Nephron progenitor cell (in vitro differentiated cells): Measurements from ENCODE around the gene BTBD9.
A peak's percentile ranks its signal among the peaks of the same experiment; 100 is the strongest.
"Not testable (repeated sequence)": the region's sequence is repeated elsewhere in the genome, so short reads cannot be mapped to it uniquely, and the experiment has no call there.

Experiments used
- DNase-seq: peaks from one replicate; pipeline ENCODE4 v3.0.0; 2021
- H3K27ac Mint-ChIP-seq: 2 replicates; pipeline ENCODE4 v1.8.0; 2021; ENCODE audit warnings: mild to moderate bottlenecking, moderate library complexity, mixed read lengths
- H3K27me3 Mint-ChIP-seq: 2 replicates; pipeline ENCODE4 v1.8.0; 2021; ENCODE audit warnings: mild to moderate bottlenecking, low read depth, mixed read lengths; ENCODE audit not compliant: poor library complexity
- H3K36me3 Mint-ChIP-seq: 2 replicates; pipeline ENCODE4 v1.8.0; 2021; ENCODE audit warnings: low read depth, mixed read lengths
- H3K4me1 Mint-ChIP-seq: 2 replicates; pipeline ENCODE4 v1.8.0; 2021; ENCODE audit warnings: mixed read lengths
- H3K4me3 Mint-ChIP-seq: 2 replicates; pipeline ENCODE4 v1.8.0; 2021; ENCODE audit warnings: mild to moderate bottlenecking, moderate library complexity, mixed read lengths
- H3K9me3 Mint-ChIP-seq: 2 replicates; pipeline ENCODE4 v1.8.0; 2021; ENCODE audit warnings: mild to moderate bottlenecking, moderate library complexity, mixed read lengths
- TF ChIP-seq, protein P1 (sequence below): fragments of 200-600 bp; sonication (generic); IDR thresholded peaks from 2 replicates; pipeline ENCODE4 v1.5.0; 2021; ENCODE audit warnings: antibody characterized with exemption

BTBD9 gene

DNA sequence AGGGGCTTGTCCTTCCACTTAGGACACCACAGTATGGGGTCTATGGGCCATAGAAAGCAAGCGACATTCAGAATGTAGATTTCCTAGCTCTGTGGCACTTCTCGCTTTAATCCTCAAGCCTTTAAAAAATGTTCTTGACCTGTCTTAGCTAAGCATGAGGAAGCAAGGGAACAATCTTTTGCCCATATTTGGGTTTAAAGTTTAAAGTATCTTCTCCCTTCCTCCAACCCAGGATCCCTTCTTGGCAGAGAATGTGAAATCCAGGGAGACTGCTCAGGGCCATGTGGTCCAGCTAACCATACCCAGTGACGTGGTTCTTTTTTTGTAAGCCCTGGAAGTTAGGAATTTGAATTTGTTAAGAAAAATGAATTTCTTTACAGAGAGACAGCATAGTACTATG, 289.9 kb downstream of the BTBD9 start:
- Mint-ChIP-seq H3K27me3 (peaks cover 5% of the 10 kb centered on the region), H3K36me3 (no peaks in the 10 kb centered on the region), H3K27ac (peak overlapping the region; percentile 20), H3K9me3 (no peaks in the 10 kb centered on the region), H3K4me1 (peaks cover 9% of the 10 kb centered on the region), H3K4me3 (no peak overlapping the region)
- no peak for DNase-seq
- TF ChIP-seq, protein P1, sequence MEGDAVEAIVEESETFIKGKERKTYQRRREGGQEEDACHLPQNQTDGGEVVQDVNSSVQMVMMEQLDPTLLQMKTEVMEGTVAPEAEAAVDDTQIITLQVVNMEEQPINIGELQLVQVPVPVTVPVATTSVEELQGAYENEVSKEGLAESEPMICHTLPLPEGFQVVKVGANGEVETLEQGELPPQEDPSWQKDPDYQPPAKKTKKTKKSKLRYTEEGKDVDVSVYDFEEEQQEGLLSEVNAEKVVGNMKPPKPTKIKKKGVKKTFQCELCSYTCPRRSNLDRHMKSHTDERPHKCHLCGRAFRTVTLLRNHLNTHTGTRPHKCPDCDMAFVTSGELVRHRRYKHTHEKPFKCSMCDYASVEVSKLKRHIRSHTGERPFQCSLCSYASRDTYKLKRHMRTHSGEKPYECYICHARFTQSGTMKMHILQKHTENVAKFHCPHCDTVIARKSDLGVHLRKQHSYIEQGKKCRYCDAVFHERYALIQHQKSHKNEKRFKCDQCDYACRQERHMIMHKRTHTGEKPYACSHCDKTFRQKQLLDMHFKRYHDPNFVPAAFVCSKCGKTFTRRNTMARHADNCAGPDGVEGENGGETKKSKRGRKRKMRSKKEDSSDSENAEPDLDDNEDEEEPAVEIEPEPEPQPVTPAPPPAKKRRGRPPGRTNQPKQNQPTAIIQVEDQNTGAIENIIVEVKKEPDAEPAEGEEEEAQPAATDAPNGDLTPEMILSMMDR, result no peak

DNA sequence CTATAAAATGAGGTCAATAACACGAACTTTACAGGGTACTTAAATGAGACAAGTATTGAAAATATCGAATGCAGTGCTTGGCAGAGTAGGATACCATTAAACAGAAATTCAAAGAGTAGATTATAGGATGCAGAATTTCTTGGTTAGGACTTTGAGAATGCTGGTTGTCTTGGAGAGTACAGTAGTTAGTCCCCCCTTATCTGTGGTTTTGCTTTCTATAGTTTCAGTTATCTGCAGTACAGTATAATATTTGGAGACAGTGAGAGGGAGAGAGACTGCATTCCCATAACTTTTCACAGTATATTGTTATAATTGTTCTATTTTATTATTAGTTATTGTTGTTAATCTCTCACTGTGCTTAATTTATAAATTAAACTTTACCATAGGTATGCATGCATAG, 290.5 kb downstream of the BTBD9 start:
- H3K4me3 Mint-ChIP-seq, result no peak overlapping the region
- H3K27me3 Mint-ChIP-seq, result peaks cover 5% of the 10 kb centered on the region

DNA sequence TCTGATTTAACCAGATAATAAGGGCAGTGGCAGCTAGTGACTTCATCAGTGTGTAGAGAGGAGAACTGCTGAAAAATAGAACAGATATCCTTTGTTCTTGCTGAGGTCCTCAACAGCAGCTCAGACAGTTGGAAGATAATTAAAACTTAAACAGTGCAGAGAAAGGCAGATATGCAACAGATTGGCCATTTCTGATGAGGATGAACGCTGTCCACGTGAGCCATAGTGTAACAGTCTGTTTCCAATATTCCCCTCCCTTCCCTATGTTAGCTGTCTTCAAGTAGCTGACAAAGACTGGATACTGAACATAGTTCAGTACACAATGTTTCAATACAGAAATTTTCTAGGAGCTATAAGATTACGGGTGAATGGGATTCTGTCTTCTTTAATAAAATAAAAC, 291.4 kb downstream of the BTBD9 start:
- peaks cover 5% of the 10 kb centered on the region for H3K27me3 Mint-ChIP-seq
- no peak overlapping the region for H3K27ac Mint-ChIP-seq
- H3K4me1 Mint-ChIP-seq, result peaks cover 9% of the 10 kb centered on the region
- no peaks in the 10 kb centered on the region for H3K9me3 Mint-ChIP-seq
- H3K36me3 Mint-ChIP-seq, result no peaks in the 10 kb centered on the region
- no peak overlapping the region for H3K4me3 Mint-ChIP-seq
- TF ChIP-seq, protein P1, result no peak
- no peak for DNase-seq

More for the DNA sequence above, 290.5 kb downstream of the BTBD9 start:
- H3K9me3 Mint-ChIP-seq, result no peaks in the 10 kb centered on the region
- DNase-seq, result no peak
- no peak overlapping the region for H3K27ac Mint-ChIP-seq
- H3K36me3 Mint-ChIP-seq, result no peaks in the 10 kb centered on the region
- TF ChIP-seq, protein P1, result no peak
- peaks cover 9% of the 10 kb centered on the region for H3K4me1 Mint-ChIP-seq

DNA sequence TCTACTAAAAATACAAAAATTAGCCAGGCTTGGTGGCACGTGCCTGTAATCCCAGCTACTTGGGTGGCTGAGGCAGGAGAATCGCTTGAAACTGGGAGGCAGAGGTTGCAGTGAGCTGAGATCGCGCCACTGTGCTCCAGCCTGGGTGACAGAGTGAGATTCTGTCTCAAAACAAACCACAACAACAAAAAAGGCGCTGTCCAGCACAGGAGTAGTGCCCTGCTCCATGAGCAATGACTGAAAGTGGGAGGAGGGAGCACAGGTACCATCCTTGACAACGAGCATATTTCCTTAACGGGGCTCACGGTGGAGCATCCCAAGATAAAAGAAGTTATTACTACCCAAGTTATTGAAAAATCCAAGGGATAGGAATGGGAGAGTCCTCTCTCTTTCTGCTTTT, 291.9 kb downstream of the BTBD9 start:
- peak overlapping the region; percentile 71 for H3K27ac Mint-ChIP-seq
- not testable (repeated sequence) for H3K9me3 Mint-ChIP-seq, H3K4me1 Mint-ChIP-seq, H3K36me3 Mint-ChIP-seq, DNase-seq, H3K4me3 Mint-ChIP-seq, H3K27me3 Mint-ChIP-seq

DNA sequence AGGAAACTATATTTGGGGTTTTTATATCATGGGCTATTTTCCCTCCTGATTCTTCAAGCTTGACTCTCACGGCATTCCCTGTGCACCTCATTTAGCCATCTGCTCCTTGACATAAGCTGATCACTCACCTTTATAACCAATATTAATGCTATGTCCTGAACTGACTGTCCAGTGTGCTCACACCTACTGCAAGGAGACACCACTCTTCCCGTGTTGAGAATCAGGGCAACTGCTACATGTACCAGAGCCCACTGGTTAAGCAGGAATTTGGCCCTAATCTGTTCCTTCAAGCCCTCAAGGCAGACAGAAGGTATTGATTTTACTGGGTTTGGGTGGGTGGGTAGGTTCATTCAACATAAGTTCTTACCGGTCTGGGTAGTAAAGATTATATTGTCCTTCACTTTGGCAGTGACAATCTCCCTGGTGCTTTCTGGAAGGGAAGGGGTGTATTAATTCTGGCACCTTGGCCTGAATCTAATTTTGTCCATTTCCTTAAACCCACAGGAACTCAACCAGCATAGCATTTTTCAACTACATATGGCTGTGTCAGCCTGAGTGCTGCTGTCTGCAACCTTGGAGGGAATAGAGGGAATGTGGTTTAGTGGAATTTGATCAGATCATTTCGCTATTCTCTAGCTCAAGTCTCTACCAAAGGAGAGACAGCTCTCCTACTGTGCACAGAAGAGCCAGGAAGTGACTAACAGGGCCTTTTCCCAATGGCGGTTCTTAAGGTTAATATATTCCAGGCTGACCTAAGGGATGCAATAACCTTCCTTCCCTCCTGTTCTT, 293.2 kb downstream of the BTBD9 start:
- Mint-ChIP-seq H3K4me1 (peaks cover 9% of the 10 kb centered on the region), H3K27me3 (peaks cover 5% of the 10 kb centered on the region), H3K36me3 (no peaks in the 10 kb centered on the region), H3K4me3 (no peak overlapping the region), H3K9me3 (no peaks in the 10 kb centered on the region), H3K27ac (no peak overlapping the region)
- no peak for DNase-seq
- TF ChIP-seq, protein P1, result no peak

DNA sequence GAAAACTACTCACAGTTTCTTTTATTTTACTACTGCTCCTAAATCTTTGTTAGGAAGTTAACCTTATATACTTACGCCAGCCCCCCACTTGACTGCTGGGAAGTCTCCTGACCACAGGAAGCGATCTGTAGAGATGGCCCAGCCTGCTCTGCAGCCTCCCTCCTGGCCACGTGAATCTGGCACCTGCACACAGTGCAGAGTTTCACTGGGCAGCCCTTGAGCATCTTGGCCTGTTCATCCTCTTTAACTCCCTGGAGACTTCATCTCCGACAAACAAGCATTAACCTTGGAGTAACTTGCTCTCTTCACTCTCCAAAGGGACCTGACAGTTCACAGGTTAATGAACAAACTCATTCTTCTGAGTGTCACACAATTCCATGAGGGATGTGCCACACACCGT, 294.1 kb downstream of the BTBD9 start:
- Mint-ChIP-seq H3K9me3 (no peaks in the 10 kb centered on the region), H3K27ac (no peak overlapping the region), H3K27me3 (peaks cover 5% of the 10 kb centered on the region), H3K4me1 (peaks cover 1% of the 10 kb centered on the region), H3K4me3 (no peak overlapping the region), H3K36me3 (no peaks in the 10 kb centered on the region)
- DNase-seq, result no peak
- TF ChIP-seq, protein P1, result no peak
